AG20443 (cell line): ENCODE results near the gene ARHGAP44.
A peak's percentile ranks its signal among the peaks of the same experiment; 100 is the strongest.

ENCODE experiments used
- DNase-seq: peaks from one replicate; pipeline ENCODE4 v3.0.0; 2012; ENCODE audit warnings: low spot score, mixed read lengths

ARHGAP44 gene

GRCh38 chr17:12995106-12995895 is 206.0 kb downstream of the ARHGAP44 start:
- DNase-seq: no peak

GRCh38 chr17:12995896-12996295 is 206.6 kb downstream of the ARHGAP44 start:
- DNase-seq: no peak

- DNase-seq: no peak
Measured at GRCh38 chr17:12996357-12996756, 207.1 kb downstream of the ARHGAP44 start.

GRCh38 chr17:12996941-12997340 is 207.6 kb downstream of the ARHGAP44 start:
- no peak for DNase-seq

GRCh38 chr17:12998461-12998860 is 209.2 kb downstream of the ARHGAP44 start:
- DNase-seq: no peak

- DNase-seq: no peak
Measured at GRCh38 chr17:12998874-12999273, 209.6 kb downstream of the ARHGAP44 start.

GRCh38 chr17:13000561-13000960 is 211.3 kb downstream of the ARHGAP44 start:
- DNase-seq: no peak

- no peak for DNase-seq
Measured at GRCh38 chr17:13001991-13002615, 212.8 kb downstream of the ARHGAP44 start.

GRCh38 chr17:13002761-13003453 is 213.6 kb downstream of the ARHGAP44 start:
- peak; percentile 84 for DNase-seq

GRCh38 chr17:13003454-13003851 is 214.2 kb downstream of the ARHGAP44 start:
- DNase-seq: no peak

- no peak for DNase-seq
Measured at GRCh38 chr17:13003927-13004326, 214.6 kb downstream of the ARHGAP44 start.

GRCh38 chr17:13004336-13004735 is 215.0 kb downstream of the ARHGAP44 start:
- no peak for DNase-seq

GRCh38 chr17:13005530-13005929 is 216.2 kb downstream of the ARHGAP44 start:
- DNase-seq: no peak

GRCh38 chr17:13008461-13008860 is 219.2 kb downstream of the ARHGAP44 start:
- DNase-seq: no peak

- no peak for DNase-seq
Measured at GRCh38 chr17:13010959-13011358, 221.7 kb downstream of the ARHGAP44 start.

GRCh38 chr17:13014801-13015200 is 225.5 kb downstream of the ARHGAP44 start:
- DNase-seq: no peak

- DNase-seq: no peak
Measured at GRCh38 chr17:13016881-13017654, 227.8 kb downstream of the ARHGAP44 start.

GRCh38 chr17:13017655-13018459 is 228.6 kb downstream of the ARHGAP44 start, which contains the start of gene ELAC2:
ELAC2 (minus strand) TSS chr17:13018027; CDS start chr17:13017947, 80 bp downstream.
- peak; percentile 98 for DNase-seq

GRCh38 chr17:13024016-13024415 is 234.7 kb downstream of the ARHGAP44 start:
- DNase-seq: no peak

- DNase-seq: peak; percentile 84
Measured at GRCh38 chr17:13024526-13025257, 235.4 kb downstream of the ARHGAP44 start.

GRCh38 chr17:13025258-13025627 is 235.9 kb downstream of the ARHGAP44 start:
- DNase-seq: no peak
